SU-DHL-6 (cell line): ENCODE measurements around the gene GRAP2.

Experiments used
- H2AFZ ChIP-seq: fragments of 200-600 bp; sonication (generic); 2 replicates; pipeline ENCODE4 v1.6.1; 2014; ENCODE audit warnings: low read depth, mild to moderate bottlenecking, moderate library complexity, mixed read lengths, antibody characterized with exemption, low read length; ENCODE audit not compliant: severe bottlenecking
- H3F3A ChIP-seq: fragments of 200-600 bp; shearing (Covaris generic); 2 replicates; pipeline ENCODE4 v1.6.0; 2016; ENCODE audit warnings: antibody characterized with exemption, mild to moderate bottlenecking; ENCODE audit not compliant: insufficient read depth
- H3K27ac ChIP-seq: fragments of 200-600 bp; sonication (generic); 2 replicates; pipeline ENCODE4 v1.5.1; 2016; ENCODE audit warnings: low read depth, mild to moderate bottlenecking, low read length, moderate library complexity, mixed read lengths
- H3K27me3 ChIP-seq: fragments of 200-600 bp; sonication (generic), shearing (Covaris generic); 2 replicates; pipeline ENCODE4 v1.6.0; 2014; ENCODE audit warnings: mild to moderate bottlenecking, low read length
- H3K36me3 ChIP-seq: fragments of 200-600 bp; sonication (generic); 2 replicates; pipeline ENCODE4 v1.6.1; 2014; ENCODE audit warnings: mild to moderate bottlenecking, low read length, mixed read lengths
- H3K4me2 ChIP-seq: fragments of 300-600, 200-600 bp; shearing (Covaris generic), sonication (generic); 2 replicates; pipeline ENCODE4 v1.6.0; 2014; ENCODE audit warnings: low read length, low read depth, mild to moderate bottlenecking; ENCODE audit not compliant: poor library complexity, severe bottlenecking
- H3K4me3 ChIP-seq: fragments of 200-600 bp; sonication (generic); 2 replicates; pipeline ENCODE4 v1.5.1; 2014; ENCODE audit warnings: antibody characterized with exemption, low read length, mild to moderate bottlenecking, mixed read lengths; ENCODE audit not compliant: insufficient read depth, poor library complexity, severe bottlenecking
- H3K79me2 ChIP-seq: fragments of 200-600 bp; sonication (generic); 2 replicates; pipeline ENCODE4 v1.6.1; 2014; ENCODE audit warnings: mild to moderate bottlenecking, low read length, moderate library complexity; ENCODE audit not compliant: insufficient read depth
- H3K9ac ChIP-seq: fragments of 200-600 bp; sonication (generic); 2 replicates; pipeline ENCODE4 v1.7.0; 2014; ENCODE audit warnings: mild to moderate bottlenecking, low read length
- H3K9me2 ChIP-seq: fragments of 200-600 bp; sonication (generic); replicated peaks from 2 replicates; pipeline ENCODE4 v1.6.1; 2014; ENCODE audit warnings: low read length; ENCODE audit not compliant: insufficient read depth
- H3K9me3 ChIP-seq: fragments of 200-600 bp; sonication (generic); 2 replicates; pipeline ENCODE4 v1.6.1; 2014; ENCODE audit warnings: low read length, mixed read lengths; ENCODE audit not compliant: insufficient read depth
- H4K20me1 ChIP-seq: fragments of 200-600 bp; sonication (generic); 2 replicates; pipeline ENCODE4 v1.6.1; 2014; ENCODE audit warnings: low read depth, mild to moderate bottlenecking, antibody characterized with exemption, low read length, moderate library complexity, mixed read lengths
- EZH2phosphoT487 ChIP-seq: fragments of 200-600 bp; sonication (generic), shearing (Covaris generic); conservative IDR thresholded peaks from 2 replicates; pipeline ENCODE4 v1.6.1; 2018; ENCODE audit warnings: mild to moderate bottlenecking, antibody characterized with exemption, low read length, moderate library complexity, mixed read lengths
- TF ChIP-seq, protein P1 (sequence below): fragments of 200-600 bp; sonication (generic); IDR thresholded peaks from one replicate; pipeline ENCODE4 v1.5.1; 2017; ENCODE audit warnings: antibody characterized with exemption, mild to moderate bottlenecking, low read length, moderate library complexity; ENCODE audit not compliant: insufficient read depth, poor library complexity, severe bottlenecking

GRAP2 gene

DNA sequence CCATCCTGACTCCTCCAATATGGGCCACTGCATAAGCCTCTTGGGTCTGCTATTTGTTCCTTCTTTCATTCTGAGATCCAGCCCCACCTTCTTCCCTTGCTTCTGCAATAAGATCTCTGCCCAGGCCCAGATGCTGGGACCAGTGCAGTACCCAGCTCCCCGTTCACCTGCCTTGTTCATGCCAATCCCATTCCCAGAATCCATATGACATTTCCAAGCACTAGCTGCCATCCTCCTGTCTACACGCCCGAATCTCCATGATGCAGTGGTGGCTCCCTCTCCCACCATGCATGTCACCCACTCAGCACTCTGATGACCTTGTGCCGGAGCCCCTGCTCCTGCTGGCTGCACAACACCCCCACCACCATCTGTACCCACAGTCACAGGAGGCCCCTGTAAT, 82.5 kb downstream of the GRAP2 start:
- no peak overlapping the region for H2AFZ ChIP-seq
- no peaks in the 10 kb centered on the region for H3K36me3 ChIP-seq
- H3K79me2 ChIP-seq: no peaks in the 10 kb centered on the region
- H3K9me2 ChIP-seq: no peaks in the 10 kb centered on the region
- no peaks in the 10 kb centered on the region for H4K20me1 ChIP-seq
- H3K4me3 ChIP-seq: no peak overlapping the region
- H3F3A ChIP-seq: no peaks in the 10 kb centered on the region
- H3K9me3 ChIP-seq: no peaks in the 10 kb centered on the region
- no peak overlapping the region for H3K9ac ChIP-seq
- H3K27ac ChIP-seq: no peak overlapping the region
- no peak for TF ChIP-seq EZH2phosphoT487
- TF ChIP-seq, protein P1, sequence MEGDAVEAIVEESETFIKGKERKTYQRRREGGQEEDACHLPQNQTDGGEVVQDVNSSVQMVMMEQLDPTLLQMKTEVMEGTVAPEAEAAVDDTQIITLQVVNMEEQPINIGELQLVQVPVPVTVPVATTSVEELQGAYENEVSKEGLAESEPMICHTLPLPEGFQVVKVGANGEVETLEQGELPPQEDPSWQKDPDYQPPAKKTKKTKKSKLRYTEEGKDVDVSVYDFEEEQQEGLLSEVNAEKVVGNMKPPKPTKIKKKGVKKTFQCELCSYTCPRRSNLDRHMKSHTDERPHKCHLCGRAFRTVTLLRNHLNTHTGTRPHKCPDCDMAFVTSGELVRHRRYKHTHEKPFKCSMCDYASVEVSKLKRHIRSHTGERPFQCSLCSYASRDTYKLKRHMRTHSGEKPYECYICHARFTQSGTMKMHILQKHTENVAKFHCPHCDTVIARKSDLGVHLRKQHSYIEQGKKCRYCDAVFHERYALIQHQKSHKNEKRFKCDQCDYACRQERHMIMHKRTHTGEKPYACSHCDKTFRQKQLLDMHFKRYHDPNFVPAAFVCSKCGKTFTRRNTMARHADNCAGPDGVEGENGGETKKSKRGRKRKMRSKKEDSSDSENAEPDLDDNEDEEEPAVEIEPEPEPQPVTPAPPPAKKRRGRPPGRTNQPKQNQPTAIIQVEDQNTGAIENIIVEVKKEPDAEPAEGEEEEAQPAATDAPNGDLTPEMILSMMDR: no peak
- no peaks in the 10 kb centered on the region for H3K27me3 ChIP-seq
- no peak overlapping the region for H3K4me2 ChIP-seq

DNA sequence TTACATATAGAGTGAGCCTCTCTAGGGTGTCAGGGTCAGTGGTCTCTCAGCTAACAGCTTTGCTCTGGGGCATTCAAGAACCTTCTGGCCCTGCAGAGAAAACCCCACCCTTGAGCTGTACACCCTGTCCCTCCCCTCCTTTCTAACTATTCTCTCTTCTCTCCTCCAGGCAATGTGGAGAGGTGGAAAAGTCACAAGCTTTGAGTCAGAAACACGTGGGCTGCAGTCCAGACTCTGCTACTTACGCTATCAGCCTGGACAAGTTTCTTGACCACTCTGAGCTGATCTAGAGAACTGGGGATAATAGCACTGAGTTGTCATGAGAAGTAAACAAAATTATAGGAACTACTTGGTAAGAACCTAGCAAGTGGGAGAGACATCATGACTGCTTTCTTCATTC, 83.1 kb downstream of the GRAP2 start:
- Histone ChIP-seq H3K9me3 (no peaks in the 10 kb centered on the region), H4K20me1 (no peaks in the 10 kb centered on the region), H3K4me3 (no peak overlapping the region), H3F3A (no peaks in the 10 kb centered on the region), H3K36me3 (no peaks in the 10 kb centered on the region), H2AFZ (no peak overlapping the region), H3K4me2 (no peak overlapping the region), H3K9me2 (no peaks in the 10 kb centered on the region), H3K9ac (no peak overlapping the region), H3K27me3 (no peaks in the 10 kb centered on the region), H3K27ac (no peak overlapping the region), H3K79me2 (no peaks in the 10 kb centered on the region)
- TF ChIP-seq, protein P1: no peak
- TF ChIP-seq EZH2phosphoT487: no peak

- Histone ChIP-seq H2AFZ (no peak overlapping the region), H3K4me2 (no peak overlapping the region), H3K9ac (no peak overlapping the region), H4K20me1 (no peaks in the 10 kb centered on the region), H3K27ac (no peak overlapping the region), H3K4me3 (no peak overlapping the region), H3F3A (no peaks in the 10 kb centered on the region), H3K9me3 (no peaks in the 10 kb centered on the region), H3K27me3 (no peaks in the 10 kb centered on the region), H3K9me2 (no peaks in the 10 kb centered on the region), H3K36me3 (no peaks in the 10 kb centered on the region), H3K79me2 (no peaks in the 10 kb centered on the region)
- TF ChIP-seq, protein P1: no peak
- TF ChIP-seq EZH2phosphoT487: no peak
These were observed 83.9 kb downstream of the GRAP2 start for GRCh38 chr22:39984746-39985145.
